Measurements from ENCODE around the gene PDHX. TPM values are rescaled to one million over a fixed set of nuclear protein-coding genes. Genes with fewer than 3 reads are reported as not detected.
"Not testable (repeated sequence)": the region's sequence is repeated elsewhere in the genome, so short reads cannot be mapped to it uniquely, and the experiment has no call there.

The PDHX gene
- total RNA-seq, 1 donor from 2014 or later = 118 TPM

- no peak for DNase-seq (ENCODE audit: low spot score)
- intact Hi-C loops (cut with DNase I) = no loop called here
Observed at GRCh38 chr11:34909415-34909814, 7.0 kb upstream of the PDHX start.

DNA sequence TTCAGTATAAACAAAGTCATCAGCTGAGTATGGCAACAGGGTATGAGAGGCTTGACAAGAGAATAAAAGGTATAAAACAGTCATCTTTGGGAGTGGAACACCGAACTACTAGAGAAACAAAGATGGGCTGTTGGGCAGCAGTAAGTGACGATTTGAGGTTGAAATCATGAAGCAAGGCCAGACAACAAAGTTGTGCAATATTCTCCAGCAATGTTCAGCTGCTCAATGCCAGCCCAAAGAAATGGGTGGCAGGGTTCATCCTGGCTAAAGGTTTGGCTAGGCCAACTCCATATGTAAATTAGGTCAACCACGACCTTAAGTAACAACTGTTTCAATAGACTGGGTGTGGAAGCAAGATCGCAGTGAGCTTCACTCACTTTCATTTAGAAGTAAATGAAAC lies 6.5 kb upstream of the PDHX start:
- intact Hi-C loops (cut with DNase I) = loop anchor here (10.0 kb wide), 1 partner anchor 805 kb away; the partner anchor contains the start of gene NAT10
- DNase-seq (ENCODE audit: low spot score) = no peak

GRCh38 chr11:34910817-34911216 lies 5.6 kb upstream of the PDHX start:
- DNase-seq (ENCODE audit: low spot score) = no peak
- intact Hi-C loops (cut with DNase I) = loop anchor here (10.0 kb wide), 1 partner anchor 806 kb away; the partner anchor contains the start of gene NAT10

GRCh38 chr11:34911676-34912075 lies 4.7 kb upstream of the PDHX start:
- DNase-seq (ENCODE audit: low spot score) = no peak
- intact Hi-C loops (cut with DNase I) = loop anchor here (10.0 kb wide), 1 partner anchor 807 kb away; the partner anchor contains the start of gene NAT10

DNA sequence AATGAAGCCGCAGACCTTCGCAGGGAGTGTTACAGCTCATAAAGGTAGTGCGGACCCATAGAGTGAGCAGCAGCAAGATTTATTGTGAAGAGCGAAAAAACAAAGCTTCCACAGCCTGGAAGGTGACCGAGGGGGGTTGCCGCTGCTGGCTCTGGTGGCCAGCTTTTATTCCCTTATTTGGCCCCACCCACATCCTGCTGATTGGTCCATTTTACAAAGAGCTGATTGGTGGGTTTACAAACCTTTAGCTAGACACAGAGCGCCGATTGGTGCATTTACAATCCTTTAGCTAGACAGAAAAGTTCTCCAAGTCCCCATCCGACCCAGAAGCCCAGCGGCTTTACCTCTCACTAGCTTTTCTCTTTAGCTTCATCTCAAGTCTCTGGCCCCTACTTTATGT lies 2.9 kb upstream of the PDHX start:
- intact Hi-C loops (cut with DNase I) = loop anchor here (10.0 kb wide), 1 partner anchor 809 kb away; the partner anchor contains the start of gene NAT10
- not testable (repeated sequence) for DNase-seq (ENCODE audit: low spot score)

- no peak for DNase-seq (ENCODE audit: low spot score)
- intact Hi-C loops (cut with DNase I) = loop anchor here (10.0 kb wide), 1 partner anchor 811 kb away; the partner anchor contains the start of gene NAT10
Observed at GRCh38 chr11:34915136-34916014, 1.0 kb upstream of the PDHX start.

DNA sequence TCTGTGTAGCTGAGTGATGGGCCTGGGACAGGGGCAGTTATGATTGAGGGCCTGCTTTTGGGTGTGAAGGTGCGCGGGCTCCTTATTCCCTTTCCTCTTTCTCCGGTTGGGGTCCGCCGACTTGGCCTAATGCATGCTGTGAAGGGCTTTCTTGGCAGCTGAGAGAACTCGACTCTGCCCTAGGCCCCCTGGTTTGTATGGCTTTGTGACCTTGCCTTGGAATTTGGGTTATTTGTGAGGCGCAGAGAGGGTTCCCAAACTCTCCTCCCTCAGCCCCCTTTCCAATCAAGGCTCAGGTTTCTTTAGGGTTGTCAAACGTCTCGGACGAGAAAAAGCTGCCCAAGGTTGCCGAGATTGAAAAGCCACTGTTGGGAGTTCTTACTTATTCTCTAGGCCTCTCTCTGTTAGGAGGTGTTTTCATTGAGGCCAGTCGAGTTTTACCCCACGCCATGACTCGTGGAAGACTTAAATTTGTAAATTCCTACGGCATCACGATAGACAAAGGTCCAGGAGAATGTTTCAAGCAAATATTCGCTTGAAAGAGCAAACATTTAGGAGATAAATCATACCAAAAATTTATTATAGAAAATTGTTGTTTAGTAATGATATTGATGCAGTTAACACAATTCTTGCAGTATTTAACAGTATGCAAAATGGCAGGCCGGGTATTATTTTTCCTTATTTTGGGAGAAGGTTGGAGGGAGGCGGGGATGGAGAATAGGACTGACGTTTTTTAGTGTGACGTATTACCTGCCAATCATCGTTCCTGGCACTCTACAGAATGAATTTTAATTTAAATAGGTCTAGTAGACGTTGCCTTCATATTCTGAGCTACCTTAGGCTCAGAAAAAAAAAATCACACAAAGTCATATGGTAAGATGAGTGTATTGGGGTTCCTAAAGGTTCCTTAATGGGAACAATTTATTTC lies 689 bp downstream of the PDHX start:
- intact Hi-C loops (cut with DNase I) = loop anchor here (10.0 kb wide), 1 partner anchor 812 kb away; the partner anchor contains the start of gene NAT10
- no peak for DNase-seq (ENCODE audit: low spot score)

- DNase-seq (ENCODE audit: low spot score) = no peak
- intact Hi-C loops (cut with DNase I) = no loop called here
Observed at GRCh38 chr11:34921156-34921555, 4.7 kb downstream of the PDHX start.

DNA sequence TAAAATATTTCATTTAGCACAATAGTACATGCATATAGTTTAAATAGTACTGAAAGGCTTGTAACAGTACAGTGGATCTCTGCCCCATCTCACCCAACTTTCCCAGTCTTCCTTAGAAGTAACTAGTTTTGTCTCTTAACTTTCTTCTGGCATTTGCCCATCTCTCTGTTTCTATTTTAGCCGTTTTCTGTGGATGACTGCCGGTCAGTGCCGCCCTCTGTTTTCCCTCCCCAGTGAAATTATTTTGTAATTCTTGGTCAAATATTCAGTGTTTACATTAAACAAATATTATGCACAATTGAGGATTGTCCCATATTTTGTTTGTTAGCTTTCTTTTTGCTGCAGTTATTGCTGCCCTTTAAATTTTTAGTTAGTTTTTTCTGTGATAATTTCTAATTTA lies 8.3 kb downstream of the PDHX start:
- DNase-seq (ENCODE audit: low spot score) = no peak
- intact Hi-C loops (cut with DNase I) = loop anchor here (5.0 kb wide), 2 partner anchors 313 to 383 kb away; no protein-coding TSS in a partner anchor

DNA sequence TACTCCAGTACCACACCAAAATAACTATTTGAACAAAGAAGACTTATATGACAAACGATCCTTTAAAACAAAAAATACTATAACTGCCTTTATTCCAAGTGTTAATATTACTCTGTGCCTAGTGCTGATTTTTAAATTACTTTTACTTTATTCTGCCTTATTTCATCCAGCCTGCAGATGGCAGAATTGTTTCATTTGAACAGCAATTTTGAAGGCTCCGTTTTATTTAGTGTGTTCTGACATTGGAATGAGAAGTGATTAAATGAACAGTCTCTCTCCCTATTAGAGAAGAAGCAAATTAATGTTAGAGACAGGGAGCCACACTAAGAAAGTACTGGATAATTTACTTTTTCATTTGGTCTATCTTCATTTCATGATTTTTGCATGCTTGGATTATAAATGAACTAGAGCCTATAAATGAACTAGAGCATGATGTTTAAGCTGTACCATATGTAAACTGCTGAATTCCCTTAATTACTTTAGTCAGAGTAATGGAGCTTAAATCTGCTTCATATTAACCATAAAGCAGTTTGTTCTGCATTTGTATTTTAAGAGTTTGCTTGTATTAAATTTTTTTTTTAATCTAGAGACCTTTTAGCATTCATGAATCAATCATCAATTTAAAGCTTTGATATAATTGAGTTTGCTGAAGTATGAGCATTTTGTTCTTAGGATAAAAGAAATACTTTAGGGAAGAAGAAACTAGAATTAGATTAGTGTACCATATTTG lies 9.8 kb downstream of the PDHX start:
- intact Hi-C loops (cut with DNase I) = loop anchor here (2.0 to 5.0 kb wide), 3 partner anchors 311 to 467 kb away; no protein-coding TSS in a partner anchor
- DNase-seq (ENCODE audit: low spot score) = no peak

- no peak for DNase-seq (ENCODE audit: low spot score)
- intact Hi-C loops (cut with DNase I) = loop anchor here (2.0 to 5.0 kb wide), 3 partner anchors 311 to 466 kb away; no protein-coding TSS in a partner anchor
Observed at GRCh38 chr11:34926831-34927132, 10.4 kb downstream of the PDHX start.

DNA sequence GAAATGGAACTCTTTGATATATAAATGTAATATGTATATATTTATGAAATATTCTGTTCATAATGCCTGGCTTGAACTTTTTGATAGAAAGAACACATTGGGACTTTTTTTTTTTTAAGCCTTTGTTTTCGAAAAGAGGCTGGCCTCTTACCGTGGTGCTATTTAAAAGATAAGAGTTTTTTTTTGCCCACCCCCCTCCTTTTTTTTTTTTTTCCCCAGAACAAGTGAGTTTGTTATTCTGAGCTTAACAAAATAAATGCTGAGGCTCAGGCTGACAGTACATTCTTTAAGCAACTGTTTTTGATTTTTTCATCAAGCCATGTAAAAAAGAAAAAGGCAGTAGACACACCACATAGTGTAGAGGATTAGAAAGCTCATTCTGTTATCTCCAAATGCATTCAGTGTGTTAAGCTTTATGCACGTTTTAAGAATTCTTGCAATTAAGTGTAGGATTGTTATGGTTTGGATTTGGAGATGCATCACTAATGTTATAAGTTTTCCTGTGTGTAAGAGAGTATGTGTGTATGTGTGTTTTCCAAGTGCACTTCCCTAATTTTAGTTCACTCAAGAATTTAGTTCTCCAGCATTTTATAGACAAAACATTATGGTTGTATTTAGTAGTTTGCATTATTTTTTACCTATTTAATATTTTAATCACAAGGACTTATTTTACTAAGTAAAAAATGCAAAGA lies 12.0 kb downstream of the PDHX start:
- intact Hi-C loops (cut with DNase I) = loop anchor here (5.0 kb wide), 2 partner anchors 309 to 379 kb away; no protein-coding TSS in a partner anchor
- DNase-seq (ENCODE audit: low spot score) = no peak

DNA sequence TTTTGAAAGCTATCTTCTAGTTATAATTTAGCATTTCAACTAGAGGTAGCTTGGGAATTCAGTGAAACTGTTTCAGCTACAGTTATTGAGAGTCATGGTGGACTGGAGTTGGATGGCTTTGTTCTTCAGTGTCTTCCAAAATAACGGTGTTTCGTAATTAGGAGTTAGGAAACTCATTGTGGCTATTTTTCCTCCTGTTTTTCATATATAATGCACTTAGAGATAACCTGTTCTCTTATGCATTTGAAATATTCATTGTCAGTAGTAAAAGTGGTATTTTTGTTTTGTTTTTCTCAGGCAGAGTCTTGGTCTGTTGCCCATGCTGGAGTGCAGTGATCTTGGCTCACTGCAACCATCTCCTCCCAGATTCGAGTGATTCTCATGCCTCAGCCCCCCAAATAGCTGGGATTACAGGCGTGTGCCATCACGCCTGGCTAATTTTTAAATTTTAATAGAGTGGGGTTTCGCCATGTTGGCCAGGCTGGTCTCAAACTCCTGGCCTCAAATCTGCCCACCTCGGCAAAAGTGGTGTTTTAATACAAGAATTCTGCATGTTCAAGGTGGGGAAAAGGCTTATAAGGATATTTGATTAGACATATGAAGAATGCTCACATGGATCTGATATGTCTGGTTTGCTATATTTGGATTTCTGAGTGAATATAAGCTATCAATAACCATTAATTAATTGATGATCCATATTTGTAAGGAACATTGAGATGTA lies 12.7 kb downstream of the PDHX start:
- no peak for DNase-seq (ENCODE audit: low spot score)
- intact Hi-C loops (cut with DNase I) = loop anchor here (5.0 kb wide), 2 partner anchors 308 to 378 kb away; no protein-coding TSS in a partner anchor

DNA sequence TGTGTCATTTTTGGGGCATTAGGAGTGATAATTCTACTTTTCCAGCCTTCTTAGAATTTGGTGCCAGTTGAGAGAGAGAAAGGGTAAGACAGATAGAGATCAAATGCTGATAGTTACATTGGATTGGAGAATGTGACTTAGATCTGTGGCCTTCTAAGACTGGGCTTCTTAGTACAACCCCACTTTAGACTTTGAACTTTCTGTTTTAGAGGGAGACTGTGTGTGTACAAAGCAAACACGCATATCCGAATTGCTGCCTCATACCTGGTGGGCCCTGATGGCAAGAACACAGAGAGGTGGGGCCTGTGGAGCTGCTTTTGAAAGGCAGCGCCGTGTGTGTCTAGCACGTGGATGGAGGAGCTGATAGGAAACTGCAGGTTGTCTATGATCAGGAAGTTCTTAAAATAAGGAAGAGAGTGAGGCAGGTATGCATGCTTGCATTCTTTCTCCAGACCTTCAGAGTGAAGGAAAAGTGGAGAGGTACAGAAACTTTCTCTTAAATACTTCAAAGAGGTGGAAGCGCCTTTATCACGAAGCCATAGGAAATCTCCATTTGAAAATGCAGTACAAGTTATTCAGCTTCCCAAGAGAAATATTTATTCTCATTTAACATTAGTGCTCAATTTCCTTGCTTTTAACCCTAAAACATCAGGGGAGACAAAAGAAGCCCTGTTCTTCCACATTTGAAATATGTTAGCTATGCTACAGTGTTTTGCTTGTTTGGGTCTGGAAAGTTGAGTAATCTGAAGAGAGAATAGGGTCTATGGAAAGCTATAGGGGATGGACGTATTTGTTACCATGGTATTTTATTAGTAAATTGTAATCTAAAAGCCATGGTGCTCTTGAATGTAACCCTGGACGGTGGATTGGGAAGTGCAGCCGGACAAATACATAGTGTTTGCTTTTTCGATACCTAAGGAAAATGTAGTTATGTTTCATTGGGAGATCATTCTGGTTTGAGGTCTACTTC lies 13.7 kb downstream of the PDHX start:
- DNase-seq (ENCODE audit: low spot score) = no peak
- intact Hi-C loops (cut with DNase I) = loop anchor here (5.0 to 10.0 kb wide), 3 partner anchors 55 to 377 kb away; no protein-coding TSS in a partner anchor

GRCh38 chr11:34936945-34937629 lies 20.7 kb downstream of the PDHX start:
- intact Hi-C loops (cut with DNase I) = loop anchor here (10.0 kb wide), 1 partner anchor 48 kb away; no protein-coding TSS in a partner anchor
- DNase-seq (ENCODE audit: low spot score) = no peak

- DNase-seq (ENCODE audit: low spot score) = no peak
- intact Hi-C loops (cut with DNase I) = loop anchor here (10.0 kb wide), 1 partner anchor 46 kb away; no protein-coding TSS in a partner anchor
Observed at GRCh38 chr11:34938611-34939010, 22.2 kb downstream of the PDHX start.

Measured in cardiac septum (tissue), 1 donor.